Kidney (tissue), 14 donors: ENCODE data around the gene OTULIN. TPM values are rescaled to one million over a fixed set of nuclear protein-coding genes. Genes with fewer than 3 reads are reported as not detected.

Experiments
- DNase-seq, 5 donors: peaks; one replicate each; pipeline ENCODE4 v3.0.0-alpha.2; 2013 to 2020
- FAIRE-seq: peaks from 2 replicates; lab custom pipeline; 2012; peaks lifted over from hg19 to GRCh38; lab: Jason Lieb, UNC
- H3K27ac ChIP-seq, 2 donors: one replicate each; pipeline ENCODE4 v1.7.0; 2013; ENCODE audit warnings: low read depth in 2 of 2, low read length in 2 of 2, inconsistent platforms in 1 of 2
- H3K27me3 ChIP-seq: one replicate; pipeline ENCODE4 v1.7.1; 2013; ENCODE audit warnings: low read length, inconsistent platforms; ENCODE audit not compliant: control insufficient read depth, insufficient read depth
- H3K36me3 ChIP-seq, 3 donors: one replicate each; pipeline versions ENCODE4 v1.7.0 to v1.7.1; 2013; ENCODE audit warnings: low read length in 3 of 3, control low read depth in 1 of 3, inconsistent platforms in 1 of 3; ENCODE audit not compliant: insufficient read depth in 3 of 3, control insufficient read depth in 2 of 3
- H3K4me1 ChIP-seq, 3 donors: one replicate each; pipeline versions ENCODE4 v1.7.0 to v1.7.1; 2013; ENCODE audit warnings: low read length in 3 of 3, inconsistent platforms in 1 of 3, low read depth in 1 of 3; ENCODE audit not compliant: control insufficient read depth in 2 of 3, insufficient read depth in 2 of 3
- H3K4me3 ChIP-seq, 3 donors: one replicate each; pipeline versions ENCODE4 v1.7.0 to v1.8.1; 2013; ENCODE audit warnings: low read length in 3 of 3, control low read depth in 1 of 3, inconsistent platforms in 1 of 3
- H3K9ac ChIP-seq, 3 donors: one replicate each; pipeline versions ENCODE4 v1.7.0 to v1.7.1; 2013; ENCODE audit warnings: low read length in 3 of 3, control low read depth in 1 of 3, inconsistent platforms in 1 of 3
- H3K9me3 ChIP-seq, 3 donors: one replicate each; pipeline versions ENCODE4 v1.7.0 to v1.7.1; 2013; ENCODE audit warnings: low read length in 3 of 3, control low read depth in 1 of 3, inconsistent platforms in 1 of 3; ENCODE audit not compliant: control insufficient read depth in 2 of 3, insufficient read depth in 1 of 3
- intact Hi-C: fragments of 100-400 bp; cut with DNase I; formaldehyde crosslinking; loops from one replicate; pipeline ENCODE4 v1.11.1; 2022
- polyA plus RNA-seq: library from polyadenylated mRNA; stranded (reverse); fragments of 350-450 nt; fragmentation: Illumina TruSeq; extraction: RNeasy Lipid Tissue Mini Kit (QIAGEN cat#74804); gene quantifications from one replicate; pipeline ENCODE4 v1.2.3, GENCODE V29; 2014; ENCODE audit warnings: low read depth, low replicate concordance; ENCODE audit not compliant: insufficient read depth
- total RNA-seq: library from RNA; stranded (reverse); fragmentation: NEBNext Ultra II Directional; extraction: Animal tissue kit (Norgen Biotek cat#: 25700); gene quantifications from one replicate; pipeline ENCODE4 v1.2.1, GENCODE V29; 2021
- TF ChIP-seq, protein P1 (sequence below): IDR thresholded peaks from 3 replicates; pipeline ENCODE4 v1.5.1; 2012; ENCODE audit warnings: mild to moderate bottlenecking, moderate library complexity, borderline replicate concordance; ENCODE audit not compliant: insufficient read depth; ENCODE audit errors: extremely low read depth
- donor health status: control.
- donor health status: control.
- donor health status: control.
- donor health status: control.
- donor health status: control.
- donor health status: DM: yes; HTN: yes; CAD: no.
- donor health status: Normal renal cell carcinoma (clear cell type).

OTULIN gene
- total and polyA plus RNA-seq, 2 donors from 2014 or later = 9.0 to 28.4 TPM

DNA sequence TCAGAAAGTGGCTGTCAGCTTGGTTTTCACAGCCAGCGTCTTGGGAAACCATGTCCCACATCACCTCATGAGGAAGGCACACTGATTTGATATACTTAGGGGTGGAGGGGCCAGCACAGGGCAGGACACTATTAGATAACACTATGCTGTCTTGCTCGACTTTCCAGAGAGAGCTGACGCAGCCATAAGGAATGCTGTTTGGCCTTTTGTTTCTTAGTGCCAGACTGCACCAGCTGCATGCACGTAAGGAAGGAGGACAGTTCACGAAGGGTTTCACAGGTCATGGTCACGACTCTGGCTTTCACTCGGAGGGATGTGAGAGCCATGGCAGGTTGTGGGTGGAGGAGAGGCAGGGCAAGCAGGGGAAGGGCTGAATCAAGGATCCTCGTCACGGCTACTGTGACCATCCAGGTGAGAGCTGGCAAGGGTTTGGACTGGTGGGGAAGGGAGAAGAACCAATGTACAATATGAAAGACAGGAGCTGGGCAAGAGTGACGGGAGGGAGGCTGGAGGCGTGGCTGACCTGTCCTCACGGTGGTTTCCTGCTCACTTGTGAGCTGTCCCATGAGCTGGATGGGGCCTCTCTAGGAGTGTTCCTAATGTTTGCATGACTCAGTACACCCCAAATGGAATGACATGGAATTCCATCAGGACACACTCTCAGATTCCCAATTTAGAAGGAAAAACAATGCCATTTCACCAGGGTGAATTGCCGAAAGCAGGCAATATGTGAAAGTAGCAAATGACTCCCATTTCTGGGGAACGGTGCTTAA is 61.7 kb downstream of the OTULIN start:
- TF ChIP-seq, protein P1, sequence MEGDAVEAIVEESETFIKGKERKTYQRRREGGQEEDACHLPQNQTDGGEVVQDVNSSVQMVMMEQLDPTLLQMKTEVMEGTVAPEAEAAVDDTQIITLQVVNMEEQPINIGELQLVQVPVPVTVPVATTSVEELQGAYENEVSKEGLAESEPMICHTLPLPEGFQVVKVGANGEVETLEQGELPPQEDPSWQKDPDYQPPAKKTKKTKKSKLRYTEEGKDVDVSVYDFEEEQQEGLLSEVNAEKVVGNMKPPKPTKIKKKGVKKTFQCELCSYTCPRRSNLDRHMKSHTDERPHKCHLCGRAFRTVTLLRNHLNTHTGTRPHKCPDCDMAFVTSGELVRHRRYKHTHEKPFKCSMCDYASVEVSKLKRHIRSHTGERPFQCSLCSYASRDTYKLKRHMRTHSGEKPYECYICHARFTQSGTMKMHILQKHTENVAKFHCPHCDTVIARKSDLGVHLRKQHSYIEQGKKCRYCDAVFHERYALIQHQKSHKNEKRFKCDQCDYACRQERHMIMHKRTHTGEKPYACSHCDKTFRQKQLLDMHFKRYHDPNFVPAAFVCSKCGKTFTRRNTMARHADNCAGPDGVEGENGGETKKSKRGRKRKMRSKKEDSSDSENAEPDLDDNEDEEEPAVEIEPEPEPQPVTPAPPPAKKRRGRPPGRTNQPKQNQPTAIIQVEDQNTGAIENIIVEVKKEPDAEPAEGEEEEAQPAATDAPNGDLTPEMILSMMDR = no peak
- FAIRE-seq (no peak), DNase-seq (no peak)
- Histone ChIP-seq H3K27me3 (no peaks in the 10 kb centered on the region), H3K4me3 (no peak overlapping the region), H3K9me3 (no peaks in the 10 kb centered on the region), H3K36me3 (no peaks in the 10 kb centered on the region), H3K9ac (no peak overlapping the region), H3K27ac (no peak overlapping the region), H3K4me1 (peaks cover 0 to 6% (median 2%) of the 10 kb centered on the region in 3 donors)
- intact Hi-C loops = loop anchor here (5.0 kb wide), 1 partner anchor 281 kb away; no protein-coding TSS in a partner anchor

DNA sequence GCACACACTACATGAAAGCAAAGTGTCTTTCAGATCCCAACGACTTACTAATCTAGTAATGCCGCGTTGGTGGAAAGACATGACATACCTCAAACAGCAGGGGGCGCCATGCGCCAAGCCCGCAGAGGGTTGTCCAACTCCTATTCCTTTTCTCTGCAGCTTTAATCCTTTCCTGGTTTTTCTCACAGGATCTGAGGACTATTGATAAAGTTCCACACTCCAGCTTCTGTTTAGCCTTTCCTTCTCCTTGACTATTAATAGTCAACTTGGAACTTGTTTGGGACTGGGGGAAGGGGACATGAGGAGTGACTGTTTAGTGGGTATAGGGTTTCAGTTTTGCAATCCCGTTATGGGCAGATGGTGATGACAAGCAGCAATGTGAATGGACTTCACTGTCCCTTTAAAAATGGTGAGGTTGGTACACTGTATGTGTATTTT is 62.9 kb downstream of the OTULIN start:
- no peaks in the 10 kb centered on the region for H3K27me3 ChIP-seq
- DNase-seq (peak; percentile 85 to 92 (median 89)), FAIRE-seq (peak; percentile 86)
- H3K9ac ChIP-seq = no peak overlapping the region
- no peaks in the 10 kb centered on the region for H3K36me3 ChIP-seq
- no peak overlapping the region for H3K27ac ChIP-seq
- peaks cover 0 to 6% (median 2%) of the 10 kb centered on the region in 3 donors for H3K4me1 ChIP-seq
- intact Hi-C loops = loop anchor here (5.0 kb wide), 1 partner anchor 280 kb away; no protein-coding TSS in a partner anchor
- H3K4me3 ChIP-seq = no peak overlapping the region
- no peaks in the 10 kb centered on the region for H3K9me3 ChIP-seq
- TF ChIP-seq, protein P1 = peak; percentile 92

DNA sequence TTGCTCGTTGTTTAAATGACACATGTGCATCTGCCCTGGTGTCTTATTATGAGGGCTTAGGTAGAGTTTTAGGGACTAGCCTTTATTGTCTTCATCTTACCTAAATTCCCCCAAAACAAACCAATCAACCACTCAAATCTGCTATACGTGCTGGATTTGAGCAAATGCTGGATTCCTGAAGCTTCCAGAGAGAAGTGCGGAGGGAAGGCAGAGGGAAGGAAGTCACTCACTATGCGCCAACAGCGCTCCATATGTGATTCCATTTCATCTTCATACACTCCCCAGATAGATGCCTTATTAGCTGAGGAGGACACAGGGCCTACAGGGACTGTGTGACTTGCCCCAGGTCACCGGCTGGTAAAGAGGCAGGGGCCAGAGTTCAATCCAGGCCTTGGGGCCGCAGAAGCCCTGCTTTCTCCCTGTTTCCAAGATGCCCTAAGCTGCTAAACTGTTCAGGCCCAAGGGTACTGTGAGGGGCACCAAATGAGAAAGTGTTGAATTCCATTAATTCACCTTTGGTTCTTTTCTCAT is 63.5 kb downstream of the OTULIN start:
- H3K27me3 ChIP-seq = no peaks in the 10 kb centered on the region

More for the DNA sequence above, 63.5 kb downstream of the OTULIN start:
- DNase-seq (no peak), FAIRE-seq (no peak)
- Histone ChIP-seq H3K4me3 (no peak overlapping the region), H3K4me1 (peaks cover 0 to 6% (median 2%) of the 10 kb centered on the region in 3 donors), H3K9me3 (no peaks in the 10 kb centered on the region), H3K36me3 (no peaks in the 10 kb centered on the region), H3K27ac (no peak overlapping the region), H3K9ac (no peak overlapping the region)
- intact Hi-C loops = loop anchor here (5.0 kb wide), 1 partner anchor 279 kb away; no protein-coding TSS in a partner anchor
- TF ChIP-seq, protein P1 = no peak
